ENCODE measurements around the gene DDIAS.
"Not testable (repeated sequence)": the region's sequence is repeated elsewhere in the genome, so short reads cannot be mapped to it uniquely, and the experiment has no call there.

The DDIAS gene

GRCh38 chr11:82920227-82920626, 18.7 kb downstream of the DDIAS start:
- in situ Hi-C loops (cut with HindIII; ENCODE audit: low sequenced_read_pairs) = not testable (repeated sequence)

- in situ Hi-C loops (cut with HindIII; ENCODE audit: low sequenced_read_pairs) = not testable (repeated sequence)
Measured at GRCh38 chr11:82922396-82923173, 21.0 kb downstream of the DDIAS start.

GRCh38 chr11:82924522-82925224, 23.1 kb downstream of the DDIAS start:
- in situ Hi-C loops (cut with HindIII; ENCODE audit: low sequenced_read_pairs) = no loop called here

GRCh38 chr11:82927264-82927880, 25.8 kb downstream of the DDIAS start:
- in situ Hi-C loops (cut with HindIII; ENCODE audit: low sequenced_read_pairs) = no loop called here

DNA sequence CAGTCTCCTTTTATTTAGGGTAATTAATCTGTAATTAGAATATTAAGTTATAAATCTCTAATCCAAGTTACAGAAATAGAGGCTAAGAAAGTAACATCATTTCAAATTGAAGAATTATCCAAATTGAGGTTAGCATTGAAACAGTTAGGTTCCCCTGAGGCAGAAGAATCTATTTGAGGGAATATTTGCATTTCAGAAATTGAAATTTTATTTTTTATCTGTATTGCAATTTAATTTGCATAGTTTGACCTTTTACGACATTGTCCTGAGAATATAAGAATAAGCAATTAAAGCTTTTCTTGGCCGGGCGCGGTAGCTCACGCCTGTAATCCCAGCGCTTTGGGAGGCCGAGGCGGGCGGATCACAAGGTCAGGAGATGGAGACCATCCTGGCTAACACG, 27.6 kb downstream of the DDIAS start:
- in situ Hi-C loops (cut with HindIII; ENCODE audit: low sequenced_read_pairs) = no loop called here

- in situ Hi-C loops (cut with HindIII; ENCODE audit: low sequenced_read_pairs) = no loop called here
Measured at GRCh38 chr11:82930229-82930628, 28.7 kb downstream of the DDIAS start.

DNA sequence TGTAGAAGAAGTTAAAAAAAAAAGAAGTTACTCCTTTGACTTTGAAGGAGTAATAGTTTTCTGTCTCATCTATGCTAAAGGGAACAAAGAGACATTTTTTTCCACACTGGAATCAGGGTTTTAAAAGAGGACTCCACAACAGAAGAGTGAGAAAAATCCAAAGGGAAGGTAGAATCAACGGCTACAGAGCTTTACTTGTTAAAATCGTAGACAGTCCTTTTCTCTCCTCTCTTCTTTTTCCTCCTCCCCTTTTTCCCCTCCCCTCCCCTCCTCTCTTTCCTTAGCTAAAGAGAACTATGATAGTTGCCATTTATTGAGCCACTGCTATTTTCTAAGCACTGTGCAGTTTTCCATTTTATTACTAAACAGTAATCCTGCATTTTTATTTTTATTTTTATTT, 29.2 kb downstream of the DDIAS start:
- in situ Hi-C loops (cut with HindIII; ENCODE audit: low sequenced_read_pairs) = no loop called here

DNA sequence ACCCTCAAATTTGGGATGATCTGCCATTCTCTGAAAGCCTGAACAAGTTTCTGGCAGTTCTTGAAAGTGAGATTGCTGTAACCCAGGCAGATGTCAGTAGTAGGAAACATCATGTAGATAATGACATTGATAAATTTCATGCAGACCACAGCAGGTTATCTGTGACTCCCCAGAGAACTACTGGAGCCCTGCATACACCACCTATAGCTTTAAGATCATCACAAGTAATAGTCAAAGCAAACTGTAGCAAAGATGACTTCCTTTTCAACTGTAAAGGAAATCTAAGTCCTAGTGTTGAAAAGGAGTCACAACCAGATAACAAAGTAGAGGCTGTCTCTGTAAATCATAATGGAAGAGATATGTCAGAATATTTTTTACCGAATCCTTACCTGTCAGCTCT, 31.0 kb downstream of the DDIAS start:
- in situ Hi-C loops (cut with HindIII; ENCODE audit: low sequenced_read_pairs) = no loop called here

DNA sequence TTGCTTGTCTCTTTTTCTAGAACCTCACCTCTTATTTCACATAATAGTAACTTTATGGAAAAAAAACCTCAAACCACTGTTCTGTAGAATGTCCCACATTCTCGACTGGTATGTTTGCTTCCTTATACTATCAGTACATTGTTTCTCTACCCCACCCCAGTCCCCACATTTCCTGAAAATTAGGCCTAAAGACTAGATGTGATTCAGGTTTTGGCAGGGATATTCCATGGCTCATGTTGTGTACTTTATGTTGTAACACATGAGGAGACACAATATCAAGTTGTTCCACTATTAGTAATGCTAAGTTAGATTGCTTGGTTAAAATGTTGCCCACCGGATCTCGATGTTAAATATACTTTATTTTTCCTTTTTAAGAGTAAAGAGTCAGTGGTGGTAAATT, 34.7 kb downstream of the DDIAS start:
- in situ Hi-C loops (cut with HindIII; ENCODE audit: low sequenced_read_pairs) = no loop called here

- in situ Hi-C loops (cut with HindIII; ENCODE audit: low sequenced_read_pairs) = no loop called here
Measured at GRCh38 chr11:82937554-82937953, 36.0 kb downstream of the DDIAS start.

DNA sequence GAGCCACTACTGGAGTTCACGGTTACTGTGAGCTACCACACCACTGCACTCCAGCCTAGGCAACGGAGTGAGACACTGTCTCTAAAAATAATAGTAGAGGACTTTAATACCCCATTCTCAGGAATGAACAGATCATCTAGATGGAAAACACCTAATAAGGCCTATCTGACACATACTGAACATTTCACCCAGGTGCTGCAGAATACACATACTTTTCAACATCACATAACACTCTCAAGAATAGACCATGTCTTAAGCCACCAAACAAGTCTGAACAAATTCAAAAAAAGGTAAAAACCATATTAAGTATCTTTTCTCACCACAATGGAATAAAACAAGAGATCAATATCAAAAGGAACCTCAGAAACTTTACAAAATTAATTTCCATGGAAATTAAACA, 37.9 kb downstream of the DDIAS start:
- in situ Hi-C loops (cut with HindIII; ENCODE audit: low sequenced_read_pairs) = no loop called here

DNA sequence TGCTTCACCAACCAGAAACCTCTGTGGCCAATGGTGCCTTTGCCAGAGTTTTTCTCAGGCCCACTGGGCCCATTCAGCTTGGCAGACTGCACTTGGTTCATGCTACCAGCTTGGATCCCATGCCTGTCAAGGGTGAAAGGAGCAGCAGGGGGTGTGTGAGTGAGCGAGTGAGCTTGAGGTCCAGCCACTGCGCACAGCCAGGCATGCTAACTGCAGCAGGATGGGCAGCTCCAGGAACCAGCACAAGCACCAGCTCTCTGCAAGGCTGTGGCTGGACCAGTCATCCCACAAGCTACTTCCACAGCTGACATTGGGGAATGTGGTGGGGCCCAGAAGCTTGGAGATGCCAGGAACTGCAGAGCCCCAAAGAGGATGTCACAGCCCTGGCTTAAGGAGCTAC, 40.8 kb downstream of the DDIAS start:
- in situ Hi-C loops (cut with HindIII; ENCODE audit: low sequenced_read_pairs) = no loop called here

DNA sequence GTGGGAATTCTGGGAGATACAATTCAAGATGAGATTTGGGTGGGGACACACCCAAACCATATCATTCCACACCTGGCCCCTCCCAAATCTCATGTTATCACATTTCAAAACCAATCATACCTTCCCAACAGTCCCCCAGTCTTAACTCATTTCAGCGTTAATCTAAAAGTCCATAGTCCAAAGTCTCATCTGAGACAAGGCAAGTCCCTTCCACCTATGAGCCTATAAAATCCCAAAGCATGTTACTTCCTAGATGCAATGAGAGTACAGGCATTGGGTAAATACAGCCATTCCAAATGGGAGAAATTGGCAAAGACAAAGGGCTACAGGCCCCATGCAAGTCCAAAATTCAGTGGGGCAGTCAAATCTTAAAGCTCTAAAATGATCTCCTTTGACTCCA, 41.9 kb downstream of the DDIAS start:
- in situ Hi-C loops (cut with HindIII; ENCODE audit: low sequenced_read_pairs) = not testable (repeated sequence)

- in situ Hi-C loops (cut with HindIII; ENCODE audit: low sequenced_read_pairs) = no loop called here
Measured at GRCh38 chr11:82944198-82944597, 42.7 kb downstream of the DDIAS start.

DNA sequence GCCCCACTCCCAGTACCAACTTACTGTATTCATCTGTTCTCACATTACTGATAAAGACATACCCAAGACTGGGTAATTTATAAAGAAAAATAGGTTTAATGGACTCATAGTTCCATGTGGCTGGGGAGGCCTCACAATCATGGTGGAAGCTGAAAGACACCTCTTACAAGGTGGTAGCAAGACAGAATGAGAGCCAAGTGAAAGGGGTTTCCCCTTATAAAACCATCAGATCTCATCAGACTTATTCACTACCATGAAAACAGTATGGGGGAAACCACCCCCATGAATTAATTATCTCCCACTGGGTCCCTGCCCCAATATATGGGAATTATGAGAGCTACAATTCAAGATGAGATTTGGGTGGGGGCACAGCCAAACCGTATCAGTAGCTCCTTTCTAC, 43.5 kb downstream of the DDIAS start:
- in situ Hi-C loops (cut with HindIII; ENCODE audit: low sequenced_read_pairs) = not testable (repeated sequence)

GRCh38 chr11:82945682-82946081, 44.1 kb downstream of the DDIAS start:
- in situ Hi-C loops (cut with HindIII; ENCODE audit: low sequenced_read_pairs) = no loop called here

DNA sequence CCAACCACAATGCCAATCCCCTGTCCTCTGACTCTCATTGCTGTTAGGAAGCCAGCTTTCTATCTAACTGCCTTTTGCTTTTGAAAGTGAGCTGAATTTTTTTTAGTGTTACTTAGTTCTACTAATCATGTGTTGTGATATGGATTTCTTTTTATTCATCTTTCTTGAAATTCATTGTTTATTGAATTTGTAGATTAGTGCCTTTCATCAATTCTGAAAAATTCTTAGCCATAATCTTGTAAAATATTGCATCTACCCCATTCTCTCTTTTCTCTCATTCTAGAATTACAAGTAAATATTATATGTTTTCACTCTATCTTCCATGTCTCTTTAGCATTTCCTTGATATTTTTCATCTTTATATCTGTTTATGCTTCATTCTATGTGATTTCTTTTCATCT, 47.8 kb downstream of the DDIAS start:
- in situ Hi-C loops (cut with HindIII; ENCODE audit: low sequenced_read_pairs) = no loop called here

- in situ Hi-C loops (cut with HindIII; ENCODE audit: low sequenced_read_pairs) = not testable (repeated sequence)
Measured at GRCh38 chr11:82950502-82950901, 49.0 kb downstream of the DDIAS start.

GRCh38 chr11:82955736-82956453, 54.4 kb downstream of the DDIAS start:
- in situ Hi-C loops (cut with HindIII; ENCODE audit: low sequenced_read_pairs) = not testable (repeated sequence)

DNA sequence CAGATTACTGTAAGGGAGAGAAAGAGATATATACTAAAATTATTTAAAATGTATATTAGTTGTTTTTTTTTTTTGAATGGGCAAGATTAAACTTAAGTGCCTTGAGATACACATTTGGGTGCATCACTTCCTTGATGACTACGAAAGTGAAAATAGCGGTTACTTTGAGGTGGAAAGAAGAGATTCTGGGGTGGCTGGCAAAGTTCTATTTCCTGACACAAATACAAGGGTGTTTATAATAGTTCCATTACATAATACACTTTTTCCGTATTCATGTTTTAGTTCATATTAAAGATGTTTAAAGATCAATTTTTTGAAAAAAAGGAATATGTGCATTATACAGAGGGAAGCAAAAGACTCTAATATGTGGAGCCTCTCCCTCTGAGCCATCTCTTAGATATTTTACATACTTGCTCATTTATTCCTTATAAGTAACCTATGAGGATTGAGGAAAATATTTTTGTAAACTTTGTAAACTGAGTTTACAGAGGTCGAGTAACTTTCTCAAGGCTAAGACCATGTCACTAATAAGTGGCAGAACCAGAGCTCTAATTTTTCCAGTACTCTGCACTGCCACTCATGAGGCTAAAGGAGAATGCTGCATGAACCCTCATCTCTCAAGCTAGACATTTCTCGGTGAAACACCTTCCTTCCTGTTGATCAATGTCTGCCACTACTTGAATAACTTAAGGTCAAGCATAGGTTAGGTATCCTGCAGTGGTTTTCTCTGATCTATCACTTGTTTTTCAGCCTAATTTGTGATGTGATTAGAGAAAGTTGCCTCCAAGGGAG, 58.6 kb downstream of the DDIAS start:
- in situ Hi-C loops (cut with HindIII; ENCODE audit: low sequenced_read_pairs) = no loop called here

DNA sequence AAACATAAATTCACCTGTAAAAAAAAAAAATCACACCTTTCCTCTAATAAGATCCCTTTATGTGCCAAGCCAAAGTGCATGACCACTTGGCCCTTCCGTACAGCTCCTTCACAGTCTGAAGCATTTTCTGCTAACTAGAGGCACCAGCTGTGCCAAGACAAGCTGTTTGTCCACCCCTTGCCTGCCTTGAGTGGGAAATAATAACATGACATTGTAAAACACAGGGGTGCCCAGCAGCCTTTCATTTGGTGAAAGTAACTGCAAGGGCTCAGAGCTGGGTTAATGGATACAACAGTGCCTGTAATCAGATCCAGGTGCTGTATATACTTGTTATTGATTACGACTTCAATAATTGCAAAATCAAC, 59.2 kb downstream of the DDIAS start:
- in situ Hi-C loops (cut with HindIII; ENCODE audit: low sequenced_read_pairs) = no loop called here
